Activated B cell treated with CpG ODN at 0.5 μM for 24 hours (primary cell): ENCODE measurements around the gene ARHGAP25. TPM values are rescaled to one million over a fixed set of nuclear protein-coding genes. Genes with fewer than 3 reads are reported as not detected.
A peak's percentile ranks its signal among the peaks of the same experiment; 100 is the strongest.

Experiments
- ATAC-seq: fragments of 200-7000 bp; cut with Tn5 transposase; one replicate; pipeline ENCODE4 v1.10.0; 2021; ENCODE audit warnings: low read depth, mild to moderate bottlenecking, moderate library complexity
- CTCF ChIA-PET: fragments of 350-600 bp; sonication (Branson Sonifier 250); formaldehyde crosslinking; loops from one replicate; lab custom pipeline; 2021; ENCODE audit warnings: antibody characterized with exemption; lab: Charles Lee
- POLR2A ChIA-PET: fragments of 350-600 bp; sonication (Branson Sonifier 250); formaldehyde crosslinking; loops from one replicate; lab custom pipeline; 2021; ENCODE audit warnings: antibody characterized with exemption; lab: Charles Lee
- DNase-seq: peaks from one replicate; pipeline ENCODE4 v3.0.0; 2022
- H3K27ac Mint-ChIP-seq: one replicate; pipeline ENCODE4 v1.8.0; 2020; ENCODE audit warnings: mixed read lengths
- H3K27me3 Mint-ChIP-seq: one replicate; pipeline ENCODE4 v1.8.0; 2021; ENCODE audit warnings: mixed read lengths
- H3K36me3 Mint-ChIP-seq: one replicate; pipeline ENCODE4 v1.8.0; 2021; ENCODE audit warnings: low read depth, mixed read lengths
- H3K4me1 Mint-ChIP-seq: one replicate; pipeline ENCODE4 v1.8.0; 2021; ENCODE audit warnings: mixed read lengths
- H3K4me3 Mint-ChIP-seq: one replicate; pipeline ENCODE4 v1.8.0; 2020; ENCODE audit warnings: mild to moderate bottlenecking, mixed read lengths
- H3K9me3 Mint-ChIP-seq: one replicate; pipeline ENCODE4 v1.8.0; 2020; ENCODE audit warnings: mixed read lengths
- intact Hi-C: fragments of 100-400 bp; cut with micrococcal nuclease; formaldehyde crosslinking; loops from one replicate; pipeline ENCODE4 v1.15.1; 2024
- total RNA-seq: library from RNA; stranded (reverse); gene quantifications from 2 replicates; pipeline ENCODE4 v1.2.3, GENCODE V29; 2022
- TF ChIP-seq, protein P1 (sequence below): fragments of 200-600 bp; IDR thresholded peaks from one replicate; pipeline ENCODE4 v1.8.0; 2022; ENCODE audit warnings: antibody characterized with exemption, mild to moderate bottlenecking

ARHGAP25 gene
- total RNA-seq, 1 donor from 2014 or later, result 336 TPM

DNA sequence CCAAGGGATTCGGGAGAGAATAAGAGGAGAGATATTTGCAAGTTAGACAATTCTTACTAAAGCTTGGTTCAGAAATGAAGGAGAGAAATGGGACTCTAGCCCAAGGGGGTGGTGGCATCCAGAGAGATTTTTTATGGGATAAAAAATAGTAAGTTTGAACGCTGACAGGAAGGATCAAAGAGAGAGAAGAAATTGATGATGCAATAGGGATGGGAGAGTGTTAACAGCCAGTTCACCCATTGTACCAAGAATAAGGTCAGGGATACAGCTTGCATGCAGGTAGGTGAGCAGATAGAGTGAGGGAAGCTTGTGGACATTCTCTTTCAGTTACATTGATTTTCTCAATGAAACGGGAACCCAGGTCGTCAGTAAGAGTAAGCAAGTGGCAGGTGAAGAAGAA is 1.2 kb upstream of the ARHGAP25 start:
- no peak overlapping the region for H3K4me3 Mint-ChIP-seq
- ChIA-PET CTCF (interaction anchor here (1.2 to 3.7 kb wide), 7 partner anchors 9 to 175 kb away, joined by 3 to 22 read pairs (median 5); no protein-coding TSS in a partner anchor), POLR2A (interaction anchor here (0.6 to 5.5 kb wide), 10 partner anchors 9 to 175 kb away, joined by 3 to 55 read pairs (median 14); no protein-coding TSS in a partner anchor)
- intact Hi-C loops, result loop anchor here (10.0 kb wide), 1 partner anchor 369 kb away; the partner anchor contains the start of gene PLEK
- H3K4me1 Mint-ChIP-seq, result peaks cover 23% of the 10 kb centered on the region
- H3K9me3 Mint-ChIP-seq, result no peaks in the 10 kb centered on the region
- TF ChIP-seq, protein P1, sequence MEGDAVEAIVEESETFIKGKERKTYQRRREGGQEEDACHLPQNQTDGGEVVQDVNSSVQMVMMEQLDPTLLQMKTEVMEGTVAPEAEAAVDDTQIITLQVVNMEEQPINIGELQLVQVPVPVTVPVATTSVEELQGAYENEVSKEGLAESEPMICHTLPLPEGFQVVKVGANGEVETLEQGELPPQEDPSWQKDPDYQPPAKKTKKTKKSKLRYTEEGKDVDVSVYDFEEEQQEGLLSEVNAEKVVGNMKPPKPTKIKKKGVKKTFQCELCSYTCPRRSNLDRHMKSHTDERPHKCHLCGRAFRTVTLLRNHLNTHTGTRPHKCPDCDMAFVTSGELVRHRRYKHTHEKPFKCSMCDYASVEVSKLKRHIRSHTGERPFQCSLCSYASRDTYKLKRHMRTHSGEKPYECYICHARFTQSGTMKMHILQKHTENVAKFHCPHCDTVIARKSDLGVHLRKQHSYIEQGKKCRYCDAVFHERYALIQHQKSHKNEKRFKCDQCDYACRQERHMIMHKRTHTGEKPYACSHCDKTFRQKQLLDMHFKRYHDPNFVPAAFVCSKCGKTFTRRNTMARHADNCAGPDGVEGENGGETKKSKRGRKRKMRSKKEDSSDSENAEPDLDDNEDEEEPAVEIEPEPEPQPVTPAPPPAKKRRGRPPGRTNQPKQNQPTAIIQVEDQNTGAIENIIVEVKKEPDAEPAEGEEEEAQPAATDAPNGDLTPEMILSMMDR, result no peak
- no peaks in the 10 kb centered on the region for H3K27me3 Mint-ChIP-seq
- ATAC-seq, result no peak
- DNase-seq, result no peak
- peaks cover 15% of the 10 kb centered on the region for H3K36me3 Mint-ChIP-seq
- no peak overlapping the region for H3K27ac Mint-ChIP-seq

DNA sequence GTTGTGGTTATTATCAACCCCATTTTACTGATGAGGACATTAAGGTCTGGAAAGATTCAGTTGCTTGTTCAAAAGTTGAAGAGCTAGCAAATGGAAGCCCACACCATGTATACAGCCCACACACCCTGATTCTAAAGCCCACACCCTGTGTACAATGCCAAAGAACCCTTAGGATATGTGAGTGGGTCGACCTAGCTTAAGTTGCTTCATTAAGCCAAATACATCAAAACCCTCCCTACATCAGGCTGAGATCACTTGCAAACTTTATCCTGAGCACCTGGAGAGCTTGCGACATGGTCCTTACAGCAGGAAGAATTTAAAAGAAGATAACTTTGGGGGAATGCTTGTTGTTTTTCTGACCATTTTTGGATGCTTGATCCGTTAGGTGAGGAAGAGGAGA is 435 bp upstream of the ARHGAP25 start:
- intact Hi-C loops, result loop anchor here (1.0 to 10.0 kb wide), 4 partner anchors 19 to 369 kb away; partner anchors contain the start of gene PLEK
- no peak for ATAC-seq
- TF ChIP-seq, protein P1, result no peak
- ChIA-PET CTCF (interaction anchor here (1.0 to 3.7 kb wide), 10 partner anchors 8 to 246 kb away, joined by 3 to 22 read pairs (median 4); no protein-coding TSS in a partner anchor), POLR2A (interaction anchor here (0.7 to 5.5 kb wide), 25 partner anchors 8 to 174 kb away, joined by 3 to 55 read pairs (median 8); no protein-coding TSS in a partner anchor)
- no peak overlapping the region for H3K27ac Mint-ChIP-seq
- no peak for DNase-seq
- H3K36me3 Mint-ChIP-seq, result peaks cover 15% of the 10 kb centered on the region
- H3K4me1 Mint-ChIP-seq, result peaks cover 30% of the 10 kb centered on the region
- H3K4me3 Mint-ChIP-seq, result no peak overlapping the region
- H3K27me3 Mint-ChIP-seq, result no peaks in the 10 kb centered on the region
- H3K9me3 Mint-ChIP-seq, result no peaks in the 10 kb centered on the region

DNA sequence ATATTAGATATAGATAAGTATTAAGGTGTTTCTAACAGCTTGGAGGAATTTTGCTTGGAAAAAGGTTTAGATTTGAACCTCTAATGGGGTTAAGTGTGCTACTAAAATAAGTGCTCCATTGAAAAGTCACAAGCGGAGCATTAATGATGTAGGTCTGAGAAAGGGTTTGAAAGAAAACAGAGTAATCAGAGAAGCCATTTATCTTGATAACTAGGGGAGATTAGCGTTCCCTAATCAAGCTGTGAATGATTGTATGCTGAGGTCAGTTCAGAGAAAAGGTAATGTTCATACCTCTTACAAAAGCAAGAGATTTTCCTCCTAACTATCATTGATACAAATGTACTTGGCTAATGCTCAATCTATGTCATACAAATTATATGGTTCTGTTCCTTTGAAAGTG is 1.5 kb downstream of the ARHGAP25 start:
- TF ChIP-seq, protein P1, result no peak
- peaks cover 49% of the 10 kb centered on the region for H3K4me1 Mint-ChIP-seq
- CTCF ChIA-PET, result interaction anchor here (0.9 to 2.5 kb wide), 3 partner anchors 27 to 40 kb away, joined by 3 to 12 read pairs (median 3); no protein-coding TSS in a partner anchor
- peaks cover 24% of the 10 kb centered on the region for H3K36me3 Mint-ChIP-seq
- H3K4me3 Mint-ChIP-seq, result no peak overlapping the region
- intact Hi-C loops, result loop anchor here (10.0 kb wide), 1 partner anchor 371 kb away; the partner anchor contains the start of gene PLEK
- no peak overlapping the region for H3K27ac Mint-ChIP-seq
- H3K27me3 Mint-ChIP-seq, result no peaks in the 10 kb centered on the region
- POLR2A ChIA-PET, result interaction anchor here (1.1 to 11.4 kb wide), 7 partner anchors 12 to 54 kb away, joined by 3 to 74 read pairs (median 43); no protein-coding TSS in a partner anchor
- DNase-seq, result no peak
- H3K9me3 Mint-ChIP-seq, result no peaks in the 10 kb centered on the region
- ATAC-seq, result no peak

DNA sequence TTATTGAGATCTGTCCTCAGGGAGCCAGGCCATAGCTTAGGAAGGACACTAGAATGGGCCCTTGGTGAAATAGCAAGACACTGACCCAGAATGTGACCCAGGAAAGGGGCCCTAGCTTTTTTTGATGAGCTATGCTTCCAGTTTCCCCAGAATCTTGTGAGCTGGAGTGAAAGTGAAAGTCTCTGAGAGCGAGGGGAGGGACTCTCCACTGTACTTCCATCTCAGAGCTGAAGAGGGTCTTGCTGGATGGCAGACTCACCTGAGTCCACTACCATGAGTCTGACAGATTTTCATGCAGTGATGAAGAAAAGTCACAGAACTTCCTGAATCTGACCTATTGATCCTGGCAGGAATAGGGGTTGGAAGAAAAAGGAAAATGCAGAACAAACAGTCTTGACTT is 3.1 kb downstream of the ARHGAP25 start:
- H3K9me3 Mint-ChIP-seq, result no peaks in the 10 kb centered on the region

More for the DNA sequence above, 3.1 kb downstream of the ARHGAP25 start:
- DNase-seq (no peak), ATAC-seq (peak; percentile 33)
- H3K4me1 Mint-ChIP-seq, result peaks cover 62% of the 10 kb centered on the region
- peaks cover 27% of the 10 kb centered on the region for H3K36me3 Mint-ChIP-seq
- intact Hi-C loops, result loop anchor here (1.0 to 10.0 kb wide), 3 partner anchors 47 to 373 kb away; partner anchors contain the start of gene PLEK
- H3K27me3 Mint-ChIP-seq, result no peaks in the 10 kb centered on the region
- ChIA-PET POLR2A (interaction anchor here (0.7 to 11.4 kb wide), 18 partner anchors 8 to 176 kb away, joined by 3 to 74 read pairs (median 6); no protein-coding TSS in a partner anchor), CTCF (interaction anchor here (0.6 to 6.2 kb wide), 10 partner anchors 14 to 249 kb away, joined by 3 to 57 read pairs (median 4); no protein-coding TSS in a partner anchor)
- TF ChIP-seq, protein P1, result no peak
- no peak overlapping the region for H3K4me3 Mint-ChIP-seq
- H3K27ac Mint-ChIP-seq, result no peak overlapping the region
